Measurements from ENCODE around the gene SLC22A14.
"Not testable (repeated sequence)": the region's sequence is repeated elsewhere in the genome, so short reads cannot be mapped to it uniquely, and the experiment has no call there.

SLC22A14 gene

DNA sequence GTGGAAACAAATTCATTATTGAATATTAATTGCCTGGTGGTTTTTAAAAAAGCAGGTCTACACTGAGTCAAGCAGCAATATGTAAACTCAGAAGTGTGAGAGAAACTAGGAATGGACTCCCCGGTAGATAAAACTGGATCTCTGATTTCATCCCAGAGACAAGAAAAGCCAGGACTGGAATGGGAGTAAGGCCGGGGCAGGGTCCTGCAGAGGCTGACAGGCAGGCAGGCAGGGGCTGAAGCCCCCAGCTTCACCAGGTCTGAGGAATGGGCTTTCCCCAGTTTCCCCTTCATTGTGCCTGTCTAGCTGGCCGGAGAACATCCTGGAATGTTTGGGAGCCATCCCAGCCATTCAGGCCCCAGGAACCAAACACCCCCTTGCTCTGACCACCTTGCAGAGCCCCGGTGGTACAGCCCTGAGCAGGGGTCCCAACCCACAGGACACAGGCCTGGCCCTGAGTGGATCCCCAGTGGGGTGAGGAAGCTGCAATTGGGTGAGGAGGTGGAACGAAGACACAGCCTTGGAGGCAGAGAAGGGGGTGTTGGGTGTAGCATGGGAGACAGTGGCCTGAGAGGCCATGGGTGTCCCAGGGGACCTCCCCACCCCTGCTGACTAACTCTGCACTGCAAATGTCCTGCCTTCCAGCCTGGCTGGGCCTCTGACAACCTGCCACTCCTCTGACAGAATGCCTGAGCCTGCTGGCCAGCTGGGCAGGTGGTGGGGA, 32.8 kb downstream of the SLC22A14 start:
- no peak for DNase-seq

GRCh38 chr3:38315488-38316230, 33.6 kb downstream of the SLC22A14 start:
- DNase-seq = no peak

DNA sequence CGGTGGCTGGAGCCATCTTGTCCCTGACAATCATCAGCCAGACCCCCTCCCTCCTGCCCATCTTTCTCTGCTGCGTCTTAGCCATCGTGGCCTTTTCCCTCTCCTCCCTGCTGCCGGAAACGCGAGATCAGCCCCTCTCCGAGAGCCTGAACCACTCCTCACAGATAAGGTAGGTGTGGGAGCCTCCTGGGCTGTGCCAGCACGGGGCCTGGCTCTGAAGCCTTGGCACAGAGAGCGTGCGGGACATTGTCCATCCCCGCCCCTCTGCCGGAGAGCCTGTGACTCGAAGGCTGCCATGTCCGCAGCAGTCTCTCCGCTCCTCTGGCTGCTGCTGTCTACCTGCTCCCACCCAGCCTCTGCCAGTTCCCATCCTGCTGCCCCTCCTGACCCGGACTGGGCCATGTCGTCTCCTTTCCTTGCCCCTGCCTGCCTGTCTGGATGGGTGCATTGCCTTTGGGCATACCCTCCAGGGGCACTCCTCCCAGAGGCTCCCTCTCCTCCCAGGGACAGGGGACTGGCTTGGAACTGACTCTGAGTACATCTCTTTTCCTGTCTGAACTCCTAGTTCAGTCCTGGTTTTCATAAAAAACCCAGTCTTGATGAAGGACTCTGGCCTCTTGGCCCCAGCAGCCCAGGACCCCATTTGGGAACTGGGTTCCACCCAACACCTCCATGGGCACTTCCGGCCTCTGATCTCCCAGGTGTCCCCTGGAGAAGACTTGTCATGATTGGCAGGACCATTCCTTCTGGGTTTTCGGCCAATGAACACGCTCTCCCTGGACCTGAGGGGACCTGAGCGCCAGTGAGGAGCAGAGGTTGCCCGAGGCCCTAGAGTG, 34.5 kb downstream of the SLC22A14 start:
- DNase-seq = no peak

GRCh38 chr3:38317192-38317759, 35.2 kb downstream of the SLC22A14 start:
- no peak for DNase-seq

GRCh38 chr3:38318766-38319671, 36.9 kb downstream of the SLC22A14 start:
- no peak for DNase-seq

DNA sequence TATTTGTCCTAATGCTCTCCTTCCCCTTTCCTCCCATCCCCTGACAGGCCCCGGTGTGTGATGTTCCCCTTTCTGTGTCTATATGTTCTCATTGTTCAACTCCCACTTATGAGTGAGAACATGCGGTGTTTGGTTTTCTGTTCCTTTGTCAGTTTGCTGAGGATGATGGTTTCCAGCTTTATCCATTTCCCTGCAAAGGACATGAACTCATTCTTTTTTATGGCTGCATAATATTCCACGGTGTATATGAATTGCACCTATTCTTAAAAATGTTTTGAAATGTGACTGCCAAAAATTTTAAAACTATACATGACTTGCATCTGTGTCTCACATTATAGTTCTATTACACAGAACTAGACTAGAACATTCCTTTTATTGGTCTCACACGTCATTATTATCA, 38.5 kb downstream of the SLC22A14 start:
- DNase-seq = not testable (repeated sequence)

DNA sequence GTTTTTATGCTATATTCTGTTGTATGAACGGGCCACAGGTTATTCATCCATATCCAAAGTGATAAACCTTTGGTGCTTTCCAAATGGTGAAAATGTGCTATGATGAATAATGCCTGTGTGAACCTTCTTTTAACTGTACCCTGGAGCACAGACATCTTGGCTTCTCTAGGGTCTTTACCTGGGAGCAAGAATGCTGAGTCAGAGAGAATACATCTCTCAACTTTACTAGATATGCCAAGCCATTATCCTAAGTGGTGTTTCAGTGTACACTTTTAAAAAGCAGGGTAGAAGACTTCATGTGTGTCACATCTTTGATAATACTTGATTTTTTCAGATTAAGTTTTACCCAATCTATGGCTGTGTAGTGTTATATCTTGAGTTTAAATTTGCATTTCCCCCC, 41.0 kb downstream of the SLC22A14 start:
- no peak for DNase-seq

DNA sequence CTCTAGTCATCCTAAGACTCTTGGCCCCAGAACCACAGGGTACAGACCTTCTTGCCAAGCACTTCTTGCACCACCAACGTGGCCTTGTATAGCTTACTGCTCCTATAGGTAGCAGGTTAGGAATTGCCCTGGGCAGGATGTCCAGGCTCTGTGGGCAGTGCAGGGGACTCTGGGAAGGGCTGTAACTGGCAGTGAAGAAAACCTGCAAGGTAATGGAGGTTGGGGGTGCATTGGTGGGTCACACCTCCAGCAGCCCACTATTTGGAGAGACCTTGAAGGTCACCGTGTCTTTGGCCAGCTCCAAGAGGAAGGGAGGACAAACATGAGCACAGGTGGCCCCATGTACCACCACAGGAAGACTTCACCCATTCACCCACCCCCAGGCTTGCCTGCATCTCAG, 43.2 kb downstream of the SLC22A14 start:
- DNase-seq = no peak

DNA sequence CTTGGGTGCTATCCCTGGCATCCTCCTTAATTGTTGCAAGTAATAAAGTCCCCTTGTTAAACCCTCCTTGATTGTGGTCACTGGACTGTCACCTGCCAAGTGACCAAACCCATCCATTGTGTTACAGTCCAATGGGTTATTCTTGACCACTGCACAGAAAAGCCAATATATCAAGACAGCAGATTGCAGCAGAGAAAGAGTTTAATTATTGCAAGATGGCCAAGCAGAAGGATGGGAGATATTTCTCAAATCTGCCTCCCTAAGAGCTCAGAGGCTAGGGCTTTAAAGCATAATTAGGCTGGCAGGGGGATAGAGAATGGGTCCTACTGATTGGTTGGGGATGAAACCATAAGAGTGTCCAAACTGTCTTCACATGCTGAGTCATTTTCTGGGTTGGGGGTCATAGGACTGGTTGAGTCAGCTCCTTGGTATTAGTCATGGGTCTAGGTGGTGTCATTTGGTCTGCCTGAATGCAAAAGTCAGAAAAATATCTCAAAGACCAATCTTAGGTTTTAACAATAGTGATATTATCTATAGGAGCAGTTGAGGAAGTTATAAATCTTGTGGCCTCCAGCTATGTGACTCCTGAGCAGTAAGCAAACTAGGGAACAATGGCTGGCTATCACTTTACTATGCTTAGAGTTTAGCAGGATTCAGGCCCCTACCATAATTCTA, 45.4 kb downstream of the SLC22A14 start:
- DNase-seq = no peak

GRCh38 chr3:38331257-38332022, 49.3 kb downstream of the SLC22A14 start:
- no peak for DNase-seq

DNA sequence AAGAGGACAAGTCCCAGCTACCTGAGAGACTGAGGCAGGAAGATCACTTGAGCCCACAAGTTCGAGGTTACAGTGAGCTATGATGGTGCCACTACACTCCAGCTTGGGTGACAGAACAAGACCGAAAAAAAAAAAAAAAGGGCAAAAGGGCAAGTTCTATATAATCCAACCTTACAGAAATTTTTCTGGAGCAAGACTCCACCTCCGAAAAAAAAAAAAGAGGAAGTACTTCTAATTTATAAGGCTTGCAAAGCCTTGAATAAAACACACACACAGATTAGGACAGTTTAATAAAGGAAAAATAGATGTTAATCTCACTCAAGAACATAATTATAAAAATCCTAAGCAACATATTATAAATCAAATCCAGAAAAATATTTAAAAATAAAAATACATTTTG, 50.1 kb downstream of the SLC22A14 start:
- DNase-seq = no peak

DNA sequence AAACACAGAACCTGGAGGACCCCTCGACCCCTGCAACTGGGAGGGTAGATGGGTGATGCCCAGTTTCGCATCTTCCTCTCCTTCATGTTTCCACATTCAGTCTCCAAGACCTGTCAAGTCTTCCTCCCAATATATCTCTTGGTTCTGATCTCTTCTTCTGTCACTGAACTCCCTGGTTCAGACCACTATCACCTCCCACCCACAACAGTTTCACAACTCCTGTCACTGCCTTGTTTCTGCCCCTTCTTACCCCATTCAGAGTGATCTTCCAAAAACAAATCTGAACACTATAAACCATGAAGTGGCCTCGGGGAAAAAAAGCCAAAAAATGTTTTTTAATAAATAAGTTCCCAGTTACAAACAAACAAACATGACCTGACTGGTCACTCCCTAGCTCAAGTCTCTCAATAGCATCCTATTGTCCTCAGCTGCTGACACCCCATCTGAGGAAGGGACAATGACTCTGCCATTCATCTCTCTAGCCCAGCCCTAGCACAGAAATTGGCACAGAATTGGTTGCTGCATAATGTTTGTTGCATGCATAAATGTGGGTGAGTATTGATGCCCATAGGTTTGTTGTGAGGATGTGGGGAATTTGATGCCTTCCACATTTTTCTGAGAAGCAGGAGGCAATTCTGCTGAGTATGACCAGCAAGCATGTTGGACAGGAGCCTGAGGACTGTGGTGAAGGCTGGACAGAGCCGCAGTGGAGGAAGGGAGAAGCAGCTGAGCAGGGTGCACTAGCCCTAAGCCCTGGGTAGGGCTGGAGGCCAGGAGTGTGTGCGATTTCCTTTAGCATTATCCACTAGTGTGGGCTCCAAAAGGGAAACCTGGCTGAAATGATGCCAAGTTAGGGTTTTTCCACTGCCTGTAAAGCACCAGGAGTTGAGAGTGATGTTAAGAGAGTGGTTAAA, 52.3 kb downstream of the SLC22A14 start:
- DNase-seq = no peak

GRCh38 chr3:38335263-38335662, 53.2 kb downstream of the SLC22A14 start:
- DNase-seq = no peak

DNA sequence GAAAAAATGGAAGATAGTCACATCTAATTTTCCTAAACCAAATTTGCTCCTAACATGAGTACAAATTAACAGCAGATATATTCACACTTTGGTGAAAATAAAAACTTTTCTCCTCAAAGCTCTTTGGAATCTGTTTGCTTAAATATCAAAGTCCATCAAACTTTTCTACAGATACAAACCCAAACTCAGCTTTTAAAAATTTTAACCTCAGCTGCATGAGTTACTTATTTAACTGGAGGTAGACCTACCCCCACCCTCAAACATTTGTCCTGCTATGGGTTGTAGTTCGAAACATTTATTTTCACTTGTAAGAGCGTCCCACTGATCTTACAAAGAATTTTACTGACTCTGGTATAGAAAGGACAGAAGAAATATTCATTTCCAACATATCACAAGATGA, 55.6 kb downstream of the SLC22A14 start:
- no peak for DNase-seq

DNA sequence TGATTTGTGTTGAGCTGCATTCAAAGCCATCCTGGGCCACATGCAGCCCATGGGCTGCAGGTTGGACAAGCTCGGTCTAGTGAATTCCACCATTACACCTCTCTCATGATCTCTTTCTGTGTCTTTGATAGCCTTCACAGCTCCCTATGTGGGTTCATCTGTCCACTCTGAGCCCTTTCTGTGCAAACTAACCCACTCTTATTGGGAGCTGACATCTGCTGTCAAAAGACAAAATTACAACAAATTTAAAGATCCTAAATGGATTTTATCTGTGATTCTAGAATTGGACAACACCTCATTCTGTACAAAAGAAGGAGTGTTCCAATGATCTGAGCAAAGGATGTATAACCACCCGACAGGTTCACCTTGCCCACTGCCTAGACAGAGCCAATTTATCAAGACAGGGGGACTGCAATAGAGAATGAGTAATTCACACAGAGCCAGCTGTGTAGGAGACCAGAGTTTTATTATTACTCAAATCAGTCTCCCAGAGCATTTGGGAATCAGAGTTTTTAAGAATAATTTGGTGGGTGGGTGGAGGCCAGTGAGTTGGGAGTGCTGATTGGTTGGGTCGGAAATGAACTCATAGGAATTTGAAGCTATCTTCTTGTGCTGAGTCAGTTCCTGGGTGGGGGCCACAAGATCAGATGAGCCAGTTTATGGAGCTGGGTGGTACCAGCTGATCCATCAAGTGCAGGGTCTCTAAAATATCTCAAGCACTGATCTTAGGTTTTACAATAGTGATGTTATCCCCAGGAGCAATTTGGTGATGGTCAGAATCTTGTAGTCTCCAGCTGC, 61.9 kb downstream of the SLC22A14 start:
- DNase-seq = no peak

DNA sequence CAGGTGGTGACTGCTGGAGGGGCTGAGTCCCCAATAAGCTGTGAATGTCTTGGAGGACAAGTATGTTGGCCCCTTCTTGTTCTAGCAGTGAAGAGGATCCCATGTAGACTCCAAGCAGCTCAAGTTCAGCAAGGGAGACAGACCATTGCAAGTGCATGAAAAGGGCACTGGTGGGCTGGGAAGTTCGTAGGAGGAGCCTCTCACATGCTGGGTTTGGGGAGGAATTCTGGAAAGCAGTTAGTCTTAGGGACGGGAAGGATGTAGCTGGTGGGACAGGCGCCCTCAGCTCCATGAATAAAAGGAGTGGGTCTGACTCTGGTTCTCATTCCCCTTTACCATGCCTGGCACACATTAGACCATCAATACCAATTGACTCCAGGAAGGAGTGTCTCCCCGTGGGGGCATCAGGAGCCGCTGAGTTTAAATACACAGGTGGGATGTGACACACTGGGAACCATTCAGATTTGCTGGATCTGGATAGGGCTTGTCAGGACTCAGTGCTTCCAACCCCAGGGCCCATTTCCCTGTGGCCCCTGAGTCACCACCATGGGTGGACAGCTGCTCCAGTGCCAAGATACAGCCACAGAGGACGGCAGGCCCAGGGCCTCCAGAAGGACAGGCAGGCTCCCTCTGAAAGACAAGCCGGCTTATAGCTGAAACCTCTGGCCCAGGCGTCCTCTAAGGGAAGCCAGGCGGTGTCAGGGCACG, 63.9 kb downstream of the SLC22A14 start:
- DNase-seq = no peak

GRCh38 chr3:38346587-38347410, 64.7 kb downstream of the SLC22A14 start, which contains the start of gene XYLB:
XYLB (plus strand) TSS chr3:38346785; CDS start chr3:38346869, 84 bp downstream.
- DNase-seq = peak; percentile 70

All from NCI-H146 (cell line).